Fibroblast of mammary gland (primary cell): ENCODE measurements around the gene PRPS1.

ENCODE experiments used
- DNase-seq: peaks from one replicate; pipeline ENCODE4 v3.0.0-alpha.2; 2010; ENCODE audit warnings: low read depth
- H3K4me3 ChIP-seq: 2 replicates; pipeline ENCODE4 v1.5.1; 2011; ENCODE audit warnings: low read depth, mild to moderate bottlenecking, low read length, moderate library complexity; ENCODE audit not compliant: control insufficient read depth
- TF ChIP-seq, protein P1 (sequence below): conservative IDR thresholded peaks from 2 replicates; pipeline ENCODE4 v1.5.1; 2011; ENCODE audit warnings: low read depth, low read length, inconsistent platforms; ENCODE audit not compliant: control insufficient read depth, insufficient read depth

The PRPS1 gene

GRCh38 chrX:107627838-107628661 lies at the start of gene PRPS1:
PRPS1 (plus strand) TSS chrX:107628510; CDS start chrX:107628629, 119 bp downstream.
- TF ChIP-seq, protein P1, sequence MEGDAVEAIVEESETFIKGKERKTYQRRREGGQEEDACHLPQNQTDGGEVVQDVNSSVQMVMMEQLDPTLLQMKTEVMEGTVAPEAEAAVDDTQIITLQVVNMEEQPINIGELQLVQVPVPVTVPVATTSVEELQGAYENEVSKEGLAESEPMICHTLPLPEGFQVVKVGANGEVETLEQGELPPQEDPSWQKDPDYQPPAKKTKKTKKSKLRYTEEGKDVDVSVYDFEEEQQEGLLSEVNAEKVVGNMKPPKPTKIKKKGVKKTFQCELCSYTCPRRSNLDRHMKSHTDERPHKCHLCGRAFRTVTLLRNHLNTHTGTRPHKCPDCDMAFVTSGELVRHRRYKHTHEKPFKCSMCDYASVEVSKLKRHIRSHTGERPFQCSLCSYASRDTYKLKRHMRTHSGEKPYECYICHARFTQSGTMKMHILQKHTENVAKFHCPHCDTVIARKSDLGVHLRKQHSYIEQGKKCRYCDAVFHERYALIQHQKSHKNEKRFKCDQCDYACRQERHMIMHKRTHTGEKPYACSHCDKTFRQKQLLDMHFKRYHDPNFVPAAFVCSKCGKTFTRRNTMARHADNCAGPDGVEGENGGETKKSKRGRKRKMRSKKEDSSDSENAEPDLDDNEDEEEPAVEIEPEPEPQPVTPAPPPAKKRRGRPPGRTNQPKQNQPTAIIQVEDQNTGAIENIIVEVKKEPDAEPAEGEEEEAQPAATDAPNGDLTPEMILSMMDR: no peak
- peak within 1 kb of the TSS; percentile 76 for H3K4me3 ChIP-seq
- DNase-seq: peak; percentile 94

- TF ChIP-seq, protein P1: no peak
- DNase-seq: peak; percentile 67
- H3K4me3 ChIP-seq: no peak overlapping the region
Observed at GRCh38 chrX:107579956-107580355, 48.4 kb upstream of the PRPS1 start.

GRCh38 chrX:107581923-107582322 lies 46.4 kb upstream of the PRPS1 start:
- TF ChIP-seq, protein P1: no peak
- H3K4me3 ChIP-seq: no peak overlapping the region
- no peak for DNase-seq

GRCh38 chrX:107589243-107589642 lies 39.1 kb upstream of the PRPS1 start:
- H3K4me3 ChIP-seq: no peak overlapping the region
- no peak for DNase-seq
- TF ChIP-seq, protein P1: no peak

DNA sequence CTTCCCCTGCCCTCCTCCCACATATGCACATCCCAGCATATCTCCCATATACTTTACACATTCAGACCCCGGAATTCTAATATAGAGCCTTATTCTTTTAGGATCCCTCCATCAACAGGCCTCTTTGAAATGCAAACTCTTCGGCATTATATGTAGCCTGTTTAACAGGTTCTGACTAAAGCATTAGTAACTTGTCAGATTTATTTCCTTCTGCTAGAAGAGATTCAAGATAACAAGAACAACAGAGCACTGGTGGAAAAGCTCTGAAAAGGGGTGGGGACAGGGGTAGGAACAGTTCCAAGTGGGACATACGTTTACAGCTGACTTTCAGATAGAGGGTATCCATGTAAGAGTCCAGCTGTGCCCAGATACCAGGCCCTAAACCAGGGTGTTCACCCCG lies 31.7 kb upstream of the PRPS1 start:
- no peak for DNase-seq
- TF ChIP-seq, protein P1: no peak
- no peak overlapping the region for H3K4me3 ChIP-seq

GRCh38 chrX:107597264-107597663 lies 31.0 kb upstream of the PRPS1 start:
- H3K4me3 ChIP-seq: no peak overlapping the region

More at GRCh38 chrX:107597264-107597663, 31.0 kb upstream of the PRPS1 start:
- no peak for DNase-seq
- TF ChIP-seq, protein P1: no peak
